ENCODE results near the gene GRK3. TPM values are rescaled to one million over a fixed set of nuclear protein-coding genes. Genes with fewer than 3 reads are reported as not detected.

GRK3 gene
- total RNA-seq, 1 donor from 2014 or later, result 36.0 TPM

DNA sequence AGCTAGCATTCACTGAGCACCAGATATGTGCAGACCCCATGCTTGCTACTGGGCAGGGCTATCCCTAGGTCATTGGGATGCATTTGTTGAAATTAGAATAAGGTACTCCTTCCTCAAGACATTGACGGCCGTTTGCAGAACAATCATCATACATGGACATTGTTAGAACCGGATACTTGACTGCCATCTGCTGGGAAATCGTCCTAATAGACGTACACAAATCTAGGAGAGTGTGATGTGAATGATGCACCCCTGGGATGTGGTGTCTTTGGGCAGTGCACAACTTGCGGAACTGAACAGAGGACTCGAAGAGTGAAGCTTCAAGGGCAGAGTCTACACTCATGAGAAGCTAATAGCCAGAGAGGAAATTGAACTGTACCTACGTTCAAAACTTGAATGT, 213.4 kb downstream of the GRK3 start:
- intact Hi-C loops (cut with micrococcal nuclease), result loop anchor here (1.0 kb wide), 1 partner anchor 316 kb away; no protein-coding TSS in a partner anchor

Other genes starting within 250 kb of the GRK3 start
- 1.2 and 1.3 TPM in 2 replicates for gene MYO18B, start 177.5 kb downstream of the GRK3 start, total RNA-seq